NCI-H748 treated with DMSO at 0.1 percent for 48 hours (cell line): ENCODE measurements around the gene GABBR2.
"Not testable (repeated sequence)": the region's sequence is repeated elsewhere in the genome, so short reads cannot be mapped to it uniquely, and the experiment has no call there.

ENCODE experiments used
- DNase-seq: peaks from one replicate; lab custom pipeline; 2025; lab: John Stamatoyannopoulos, UW

GABBR2 gene

GRCh38 chr9:98515506-98516204 lies 193.1 kb downstream of the GABBR2 start:
- no peak for DNase-seq

GRCh38 chr9:98514841-98515240 lies 193.9 kb downstream of the GABBR2 start:
- DNase-seq, result no peak

GRCh38 chr9:98508217-98508919 lies 200.4 kb downstream of the GABBR2 start:
- DNase-seq, result peak; percentile 1

GRCh38 chr9:98506422-98507054 lies 202.2 kb downstream of the GABBR2 start:
- DNase-seq, result no peak

DNA sequence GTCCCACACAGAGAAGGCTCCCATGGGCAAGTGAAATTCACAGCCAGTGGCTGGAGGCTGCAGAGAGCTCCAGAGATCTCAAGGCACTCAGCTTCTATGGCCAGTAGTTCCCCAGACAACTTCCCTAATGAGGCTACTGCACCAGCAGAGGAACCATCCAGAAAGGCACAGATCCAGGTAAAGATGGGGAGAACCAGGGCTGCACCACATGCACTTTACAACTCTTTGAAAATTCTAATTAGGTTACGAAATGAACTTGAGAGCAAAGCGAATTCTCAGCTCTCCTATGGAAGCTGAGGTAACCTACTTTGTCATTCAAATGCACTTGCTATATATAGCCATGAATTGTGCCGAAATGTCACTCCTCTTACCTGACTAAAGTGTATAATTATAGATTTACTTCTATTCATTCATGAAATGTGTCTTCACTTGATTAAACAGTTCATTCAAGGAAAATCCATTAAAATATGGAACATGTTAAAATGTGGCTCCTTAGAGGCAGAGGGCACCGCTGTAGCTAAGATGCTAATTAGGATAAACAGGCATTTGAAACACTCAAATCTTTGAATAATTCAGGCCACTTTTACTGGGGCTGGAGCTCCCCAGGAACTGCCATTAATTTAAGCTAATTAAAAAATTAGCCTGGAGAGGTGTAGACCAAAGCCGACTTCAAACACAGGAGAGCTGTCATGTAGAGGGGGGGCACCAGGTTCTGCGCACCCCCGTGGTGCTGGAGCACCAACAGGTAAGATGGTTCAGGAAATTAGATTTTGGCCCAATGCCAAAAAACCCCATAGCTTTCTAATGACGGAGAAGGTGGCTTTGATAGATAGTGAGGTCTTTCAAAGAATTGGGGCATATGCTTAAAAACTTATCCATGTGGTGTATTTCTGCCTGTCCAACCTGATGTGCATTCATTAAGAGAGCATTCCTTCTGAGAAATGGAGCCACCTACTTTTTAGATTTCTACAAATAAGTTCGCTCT lies 204.1 kb downstream of the GABBR2 start:
- peak; percentile 14 for DNase-seq

DNA sequence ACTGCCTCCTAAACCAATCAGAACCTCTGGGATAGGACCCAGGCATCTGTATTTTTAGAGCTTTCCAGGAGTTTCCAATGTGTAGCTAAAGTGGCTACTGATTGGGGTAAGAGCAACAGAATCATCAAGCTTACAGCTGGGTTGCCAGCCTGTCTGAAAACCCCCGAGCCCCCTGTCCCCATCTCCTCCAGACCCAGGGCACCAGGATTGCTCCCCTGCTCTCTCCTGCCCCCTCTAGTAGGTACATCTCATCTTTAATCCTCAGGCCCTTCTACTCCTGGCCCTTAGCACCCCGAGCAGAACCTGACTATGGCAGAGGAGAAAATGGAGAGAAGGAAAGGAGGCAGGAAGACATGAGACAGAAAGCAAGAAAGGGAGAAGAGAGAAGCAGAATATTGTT lies 204.9 kb downstream of the GABBR2 start:
- DNase-seq, result no peak

DNA sequence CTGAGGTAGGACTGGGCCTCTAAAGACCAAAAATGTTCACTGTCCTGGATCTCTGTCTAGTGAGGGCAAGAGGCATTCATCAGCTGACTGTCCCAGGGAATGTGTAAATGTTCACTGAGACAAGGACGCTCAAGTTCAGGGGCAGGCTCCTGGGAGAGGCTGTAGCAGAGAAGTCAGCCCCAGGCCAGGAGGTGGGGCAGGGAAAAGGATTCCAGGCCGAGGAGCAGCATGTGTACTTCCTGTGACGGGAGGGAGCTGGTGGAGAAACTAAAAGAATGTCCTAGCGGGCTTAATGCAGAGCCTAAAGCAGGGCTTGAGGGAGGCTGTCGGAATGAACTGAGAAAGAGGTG lies 205.8 kb downstream of the GABBR2 start:
- DNase-seq, result no peak

- DNase-seq, result no peak
These were observed 206.3 kb downstream of the GABBR2 start for GRCh38 chr9:98502311-98502975.

DNA sequence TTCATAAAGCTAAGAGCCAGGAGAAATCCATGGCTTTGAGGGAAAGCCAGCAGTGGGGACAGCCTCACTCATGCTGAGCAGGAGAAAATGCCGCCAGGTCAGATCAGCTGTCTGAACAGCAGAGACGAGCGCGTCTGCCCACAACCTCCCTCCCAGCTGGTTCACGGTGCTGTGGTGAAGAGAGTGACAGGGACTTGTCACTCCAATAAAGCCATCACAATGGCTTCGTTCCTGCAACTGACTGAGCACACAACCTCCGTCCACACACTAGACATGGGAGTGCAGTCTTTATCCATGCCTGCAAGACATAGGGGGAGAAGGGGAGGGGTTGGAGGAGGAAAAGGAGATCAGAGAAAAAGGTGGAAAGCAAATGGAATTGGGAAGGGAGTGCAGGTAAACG lies 206.9 kb downstream of the GABBR2 start:
- DNase-seq, result no peak

DNA sequence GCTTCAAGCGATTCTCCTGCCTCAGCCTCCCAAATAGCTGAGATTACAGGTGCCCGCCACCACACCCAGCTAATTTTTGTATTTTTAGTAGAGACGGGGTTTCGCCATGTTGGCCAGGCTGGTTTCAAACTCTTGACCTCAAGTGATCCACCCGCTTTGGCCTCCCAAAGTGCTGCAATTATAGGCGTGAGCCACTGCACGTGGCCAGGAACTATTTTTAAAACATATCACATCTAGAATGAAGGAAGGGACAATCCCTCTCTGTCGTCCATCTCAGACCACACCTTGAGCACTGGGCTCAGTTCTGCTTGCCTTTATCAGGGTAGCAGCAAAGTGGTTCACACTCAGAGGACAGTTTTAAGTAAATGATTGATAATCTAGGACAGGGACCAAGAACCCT lies 207.5 kb downstream of the GABBR2 start:
- DNase-seq, result not testable (repeated sequence)

DNA sequence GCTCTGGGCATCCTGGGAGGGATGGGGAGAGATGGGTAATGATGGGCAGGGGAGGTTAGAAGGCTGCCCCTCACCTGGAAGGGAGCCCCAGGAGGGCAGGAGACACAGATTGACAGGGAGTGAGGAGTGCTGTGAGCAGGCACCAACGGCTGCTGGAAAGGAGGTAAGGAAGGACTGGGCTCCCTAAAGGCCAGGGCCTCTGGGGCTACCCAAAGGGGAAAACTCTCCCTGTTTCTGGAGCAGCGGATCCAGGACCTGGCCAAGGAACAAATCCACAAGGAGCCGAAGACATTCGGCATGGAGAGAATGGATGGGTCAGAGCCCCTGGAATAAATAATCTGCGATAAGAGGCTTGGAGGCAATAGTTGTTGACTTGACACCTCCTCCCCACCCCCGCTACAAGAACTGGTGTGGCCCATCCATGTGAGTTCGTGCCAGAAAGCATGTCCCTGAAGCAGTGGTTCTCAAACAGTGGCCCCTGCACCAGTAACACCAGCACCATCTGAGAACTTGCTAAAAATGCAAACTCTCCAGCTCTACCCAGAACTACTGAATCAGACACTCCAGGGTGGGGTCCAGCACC lies 208.3 kb downstream of the GABBR2 start:
- no peak for DNase-seq

- DNase-seq, result no peak
These were observed 213.2 kb downstream of the GABBR2 start for GRCh38 chr9:98495530-98495929.

DNA sequence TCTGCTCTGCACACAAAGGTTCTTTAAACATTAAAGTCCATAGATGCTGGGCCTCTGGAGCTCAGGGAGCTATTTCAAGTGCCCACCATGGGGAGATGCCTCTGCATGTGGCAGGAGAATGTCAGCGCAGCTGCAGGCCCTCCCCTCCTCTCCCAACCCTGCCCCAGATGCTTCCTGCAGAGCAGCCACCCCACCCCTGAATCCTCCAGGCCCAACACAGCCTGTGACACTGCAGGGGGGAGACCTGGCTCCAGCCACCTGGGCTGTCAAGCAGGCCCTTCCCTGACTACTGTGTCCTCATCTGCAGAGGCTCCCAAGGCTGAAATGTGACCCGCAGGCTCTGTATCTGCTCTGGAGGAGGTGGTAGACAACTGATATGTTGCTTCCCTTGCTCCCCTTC lies 213.9 kb downstream of the GABBR2 start:
- no peak for DNase-seq

DNA sequence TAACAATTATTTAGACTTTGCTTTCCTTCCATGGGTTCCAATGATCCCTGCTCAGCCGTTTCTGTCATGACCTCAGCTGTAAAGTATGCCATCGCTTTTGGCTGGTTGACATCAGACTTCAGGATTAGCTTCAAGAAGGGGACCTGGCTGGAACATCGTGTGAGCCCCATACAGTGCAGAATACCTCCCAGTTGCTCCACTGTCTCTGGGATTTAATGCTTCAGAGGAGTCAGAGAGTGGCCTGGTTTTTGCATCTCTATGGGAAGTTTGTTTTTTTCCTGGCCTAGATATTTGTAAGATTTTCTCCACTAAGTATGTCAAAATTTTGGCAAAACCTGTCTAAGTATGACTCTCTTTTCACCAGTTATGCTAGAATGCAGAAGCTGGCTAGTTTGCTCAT lies 216.9 kb downstream of the GABBR2 start:
- no peak for DNase-seq

DNA sequence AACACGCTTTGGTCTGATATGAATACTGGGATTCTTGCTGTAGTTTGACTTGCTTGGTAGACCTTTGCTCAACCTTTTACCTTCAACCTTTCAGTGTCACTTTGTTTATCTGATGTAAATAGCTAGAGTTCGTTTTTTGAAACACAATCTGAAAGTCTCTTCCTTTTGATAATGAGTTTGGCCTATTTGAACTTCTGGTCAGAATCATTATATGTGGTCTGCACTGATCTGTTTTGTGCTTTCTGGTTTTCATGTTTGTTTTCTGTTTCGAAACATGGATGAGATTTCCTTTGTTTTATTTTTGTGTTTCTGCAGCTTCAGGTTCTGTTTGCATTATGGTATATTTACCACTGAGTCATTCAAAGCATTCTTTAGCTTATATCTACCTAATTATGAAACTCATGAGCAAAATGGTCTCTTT lies 217.5 kb downstream of the GABBR2 start:
- no peak for DNase-seq

DNA sequence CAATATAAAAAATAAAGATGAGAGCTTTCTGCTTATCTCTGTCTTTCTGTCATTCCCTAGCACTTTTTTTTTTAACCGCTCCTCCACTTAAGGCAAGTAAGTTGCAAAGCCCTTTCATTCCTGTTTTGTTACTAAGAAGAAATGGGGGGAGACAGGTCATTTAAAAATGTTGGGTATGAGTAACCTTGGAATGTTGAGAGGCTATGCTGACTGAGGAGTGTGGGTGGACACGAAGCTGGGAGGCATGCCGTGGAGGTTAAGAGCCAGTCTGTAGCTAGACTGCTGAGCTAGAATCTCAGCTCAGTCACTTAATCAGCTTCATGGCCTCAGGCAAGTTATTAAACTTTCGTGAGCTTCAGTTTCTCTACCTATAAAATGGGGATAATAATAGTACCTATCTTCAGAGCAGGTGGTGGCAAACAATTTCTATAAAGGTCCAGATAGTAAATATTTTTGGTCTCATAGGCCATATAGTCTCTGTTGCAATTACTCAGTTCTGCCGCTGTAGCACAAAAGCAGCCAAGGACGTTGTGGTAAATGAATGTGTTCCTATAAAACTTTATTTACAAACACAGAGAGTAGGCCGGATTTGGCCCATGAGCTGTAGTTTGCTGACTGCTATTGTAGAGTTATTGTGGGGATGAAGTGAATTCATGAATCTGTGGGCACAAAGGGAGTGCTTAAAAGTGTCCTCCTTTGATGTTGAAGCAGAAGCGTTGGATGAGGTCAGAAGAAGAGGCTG lies 220.0 kb downstream of the GABBR2 start:
- DNase-seq, result no peak

GRCh38 chr9:98485706-98486105 lies 223.0 kb downstream of the GABBR2 start:
- DNase-seq, result no peak

GRCh38 chr9:98484162-98484561 lies 224.6 kb downstream of the GABBR2 start:
- no peak for DNase-seq

GRCh38 chr9:98482226-98482625 lies 226.5 kb downstream of the GABBR2 start:
- no peak for DNase-seq

DNA sequence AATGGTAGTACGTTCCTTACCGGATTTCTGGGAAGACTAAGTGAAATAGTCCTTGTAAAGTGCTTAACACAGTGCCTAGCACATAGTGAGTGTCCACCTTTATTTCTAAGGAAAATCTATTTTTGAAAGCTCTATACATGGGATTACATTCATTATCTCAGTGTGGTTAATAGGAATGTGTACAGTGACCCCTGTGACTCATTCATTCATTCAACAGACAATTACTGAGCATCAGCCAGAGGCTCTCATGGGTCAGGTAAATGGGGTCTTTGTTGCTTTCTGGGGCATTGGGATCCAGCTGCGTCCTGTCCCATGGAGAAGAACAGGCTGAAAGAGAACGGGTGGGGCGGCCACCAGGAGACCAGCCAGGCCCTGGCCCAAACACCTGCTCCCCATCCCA lies 227.1 kb downstream of the GABBR2 start:
- no peak for DNase-seq
